GM10847 (cell line): ENCODE measurements around the gene PHF24.

Experiments used
- POLR2A ChIP-seq: IDR thresholded peaks from 2 replicates; pipeline ENCODE4 v1.6.1; 2011; ENCODE audit not compliant: insufficient read length; ENCODE audit errors: extremely low read depth

PHF24 gene

GRCh38 chr9:34991607-34992375, 33.7 kb downstream of the PHF24 start:
- TF ChIP-seq POLR2A, result no peak

- no peak for TF ChIP-seq POLR2A
Measured at GRCh38 chr9:34992376-34992951, 34.4 kb downstream of the PHF24 start.

- TF ChIP-seq POLR2A, result no peak
Measured at GRCh38 chr9:34993502-34994259, 35.6 kb downstream of the PHF24 start.

- no peak for TF ChIP-seq POLR2A
Measured at GRCh38 chr9:34994260-34994899, 36.3 kb downstream of the PHF24 start.

- TF ChIP-seq POLR2A, result no peak
Measured at GRCh38 chr9:34994900-34995669, 37.0 kb downstream of the PHF24 start.

GRCh38 chr9:34995670-34996060, 37.6 kb downstream of the PHF24 start:
- TF ChIP-seq POLR2A, result no peak

- no peak for TF ChIP-seq POLR2A
Measured at GRCh38 chr9:34996181-34996904, 38.3 kb downstream of the PHF24 start.

GRCh38 chr9:34996905-34997279, 38.8 kb downstream of the PHF24 start:
- no peak for TF ChIP-seq POLR2A

- TF ChIP-seq POLR2A, result no peak
Measured at GRCh38 chr9:34997379-34997781, 39.3 kb downstream of the PHF24 start.

- TF ChIP-seq POLR2A, result no peak
Measured at GRCh38 chr9:34998266-34998665, 40.2 kb downstream of the PHF24 start.

- no peak for TF ChIP-seq POLR2A
Measured at GRCh38 chr9:34999576-34999975, 41.5 kb downstream of the PHF24 start.

GRCh38 chr9:35000535-35001284, 42.6 kb downstream of the PHF24 start:
- TF ChIP-seq POLR2A, result no peak

GRCh38 chr9:35001285-35001677, 43.2 kb downstream of the PHF24 start:
- TF ChIP-seq POLR2A, result no peak
